ENCODE results near the gene MYRF.

MYRF gene

DNA sequence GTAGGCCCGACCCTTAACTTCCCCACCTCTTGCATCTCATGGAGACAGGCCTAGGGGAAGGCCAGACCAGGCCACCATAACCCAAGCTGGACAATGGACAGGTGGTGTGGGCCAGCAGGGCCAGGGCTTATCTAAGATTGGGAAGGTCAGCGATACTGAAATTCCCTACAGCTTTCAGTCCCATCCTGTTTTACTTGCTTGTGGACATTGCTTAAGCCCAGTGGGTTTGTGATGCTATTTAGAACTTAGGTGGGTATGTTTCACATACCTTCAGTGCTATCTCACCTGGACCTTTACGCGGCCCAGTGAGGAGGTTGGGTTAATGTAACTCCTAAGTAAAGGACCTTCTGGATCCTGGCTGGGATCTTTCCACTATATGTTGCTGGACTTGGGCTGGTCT lies 77.4 kb downstream of the MYRF start:
- Histone ChIP-seq H3K27ac (replicated peaks) (no peak overlapping the region), H3K27me3 (ENCODE audit: insufficient read depth, poor library complexity, severe bottlenecking) (peaks cover 36% of the 10 kb centered on the region), H3K4me3 (replicated peaks; ENCODE audit: insufficient read depth, low read length) (no peak overlapping the region)
- no peak for TF ChIP-seq POLR2AphosphoS5 (IDR thresholded peaks at IDR 0.05; ENCODE audit: low read depth)
- TF ChIP-seq GABPA (IDR thresholded peaks at IDR 0.05; ENCODE audit: low read depth) = no peak
- no peak for TF ChIP-seq SPI1 (IDR thresholded peaks at IDR 0.05; ENCODE audit: borderline replicate concordance, low read depth)
- TF ChIP-seq, protein P1, sequence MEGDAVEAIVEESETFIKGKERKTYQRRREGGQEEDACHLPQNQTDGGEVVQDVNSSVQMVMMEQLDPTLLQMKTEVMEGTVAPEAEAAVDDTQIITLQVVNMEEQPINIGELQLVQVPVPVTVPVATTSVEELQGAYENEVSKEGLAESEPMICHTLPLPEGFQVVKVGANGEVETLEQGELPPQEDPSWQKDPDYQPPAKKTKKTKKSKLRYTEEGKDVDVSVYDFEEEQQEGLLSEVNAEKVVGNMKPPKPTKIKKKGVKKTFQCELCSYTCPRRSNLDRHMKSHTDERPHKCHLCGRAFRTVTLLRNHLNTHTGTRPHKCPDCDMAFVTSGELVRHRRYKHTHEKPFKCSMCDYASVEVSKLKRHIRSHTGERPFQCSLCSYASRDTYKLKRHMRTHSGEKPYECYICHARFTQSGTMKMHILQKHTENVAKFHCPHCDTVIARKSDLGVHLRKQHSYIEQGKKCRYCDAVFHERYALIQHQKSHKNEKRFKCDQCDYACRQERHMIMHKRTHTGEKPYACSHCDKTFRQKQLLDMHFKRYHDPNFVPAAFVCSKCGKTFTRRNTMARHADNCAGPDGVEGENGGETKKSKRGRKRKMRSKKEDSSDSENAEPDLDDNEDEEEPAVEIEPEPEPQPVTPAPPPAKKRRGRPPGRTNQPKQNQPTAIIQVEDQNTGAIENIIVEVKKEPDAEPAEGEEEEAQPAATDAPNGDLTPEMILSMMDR (IDR thresholded peaks at IDR 0.05; ENCODE audit: insufficient read depth, low read length) = no peak
- TF ChIP-seq, protein P2, sequence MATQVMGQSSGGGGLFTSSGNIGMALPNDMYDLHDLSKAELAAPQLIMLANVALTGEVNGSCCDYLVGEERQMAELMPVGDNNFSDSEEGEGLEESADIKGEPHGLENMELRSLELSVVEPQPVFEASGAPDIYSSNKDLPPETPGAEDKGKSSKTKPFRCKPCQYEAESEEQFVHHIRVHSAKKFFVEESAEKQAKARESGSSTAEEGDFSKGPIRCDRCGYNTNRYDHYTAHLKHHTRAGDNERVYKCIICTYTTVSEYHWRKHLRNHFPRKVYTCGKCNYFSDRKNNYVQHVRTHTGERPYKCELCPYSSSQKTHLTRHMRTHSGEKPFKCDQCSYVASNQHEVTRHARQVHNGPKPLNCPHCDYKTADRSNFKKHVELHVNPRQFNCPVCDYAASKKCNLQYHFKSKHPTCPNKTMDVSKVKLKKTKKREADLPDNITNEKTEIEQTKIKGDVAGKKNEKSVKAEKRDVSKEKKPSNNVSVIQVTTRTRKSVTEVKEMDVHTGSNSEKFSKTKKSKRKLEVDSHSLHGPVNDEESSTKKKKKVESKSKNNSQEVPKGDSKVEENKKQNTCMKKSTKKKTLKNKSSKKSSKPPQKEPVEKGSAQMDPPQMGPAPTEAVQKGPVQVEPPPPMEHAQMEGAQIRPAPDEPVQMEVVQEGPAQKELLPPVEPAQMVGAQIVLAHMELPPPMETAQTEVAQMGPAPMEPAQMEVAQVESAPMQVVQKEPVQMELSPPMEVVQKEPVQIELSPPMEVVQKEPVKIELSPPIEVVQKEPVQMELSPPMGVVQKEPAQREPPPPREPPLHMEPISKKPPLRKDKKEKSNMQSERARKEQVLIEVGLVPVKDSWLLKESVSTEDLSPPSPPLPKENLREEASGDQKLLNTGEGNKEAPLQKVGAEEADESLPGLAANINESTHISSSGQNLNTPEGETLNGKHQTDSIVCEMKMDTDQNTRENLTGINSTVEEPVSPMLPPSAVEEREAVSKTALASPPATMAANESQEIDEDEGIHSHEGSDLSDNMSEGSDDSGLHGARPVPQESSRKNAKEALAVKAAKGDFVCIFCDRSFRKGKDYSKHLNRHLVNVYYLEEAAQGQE (IDR thresholded peaks at IDR 0.05; ENCODE audit: insufficient replicate concordance, low read depth) = no peak
- no peak for DNase-seq (ENCODE audit: low read depth in 1 of 2, low spot score in 1 of 2)

DNA sequence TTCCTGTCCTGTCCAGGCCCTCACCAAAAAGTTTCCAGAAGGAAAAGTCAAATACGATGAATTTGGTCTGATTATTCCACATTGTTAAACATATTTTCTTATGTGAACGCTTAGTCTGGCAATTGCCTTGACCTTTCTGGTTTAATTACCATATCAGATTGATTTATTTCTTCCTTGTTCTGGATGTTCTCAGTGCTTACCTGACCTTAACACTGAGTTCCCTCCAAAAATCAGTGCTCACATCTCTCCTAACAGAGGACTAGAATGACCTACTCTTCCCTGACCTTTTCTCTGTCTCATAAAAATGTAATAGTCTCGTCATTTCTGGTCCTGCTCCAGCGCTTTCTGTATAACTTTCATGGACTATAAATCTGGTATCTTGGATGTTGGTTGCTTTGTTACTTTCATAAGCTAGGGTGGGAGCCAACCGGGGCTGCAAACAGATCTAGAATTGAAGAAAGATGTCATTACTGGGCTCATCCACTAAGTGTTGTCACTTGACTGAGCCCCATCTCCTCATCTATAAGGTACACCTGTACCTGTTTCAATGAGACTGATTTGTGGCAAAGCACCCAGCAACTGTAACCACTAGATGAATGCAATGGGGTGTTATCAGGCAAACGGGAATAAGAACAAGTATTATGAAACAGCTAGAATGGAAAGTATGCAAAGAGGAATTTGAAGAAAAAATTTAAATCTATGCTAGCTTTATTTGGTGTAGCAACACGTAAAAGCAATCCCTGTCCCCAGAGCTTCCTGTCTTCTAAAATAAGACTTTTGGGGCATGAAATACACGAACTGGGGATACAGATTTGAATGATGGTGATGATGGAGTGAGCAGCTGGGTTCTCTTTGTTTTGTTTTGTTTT lies 78.0 kb downstream of the MYRF start:
- no peak overlapping the region for H3K27ac ChIP-seq (replicated peaks)
- no peak for DNase-seq (ENCODE audit: low read depth in 1 of 2, low spot score in 1 of 2)
- peaks cover 34% of the 10 kb centered on the region for H3K27me3 ChIP-seq (ENCODE audit: insufficient read depth, poor library complexity, severe bottlenecking)
- H3K4me3 ChIP-seq (replicated peaks; ENCODE audit: insufficient read depth, low read length) = no peak overlapping the region
- no peak for TF ChIP-seq GABPA (IDR thresholded peaks at IDR 0.05; ENCODE audit: low read depth)
- TF ChIP-seq SPI1 (IDR thresholded peaks at IDR 0.05; ENCODE audit: borderline replicate concordance, low read depth) = no peak
- no peak for TF ChIP-seq POLR2AphosphoS5 (IDR thresholded peaks at IDR 0.05; ENCODE audit: low read depth)
- TF ChIP-seq, protein P2 (IDR thresholded peaks at IDR 0.05; ENCODE audit: insufficient replicate concordance, low read depth) = no peak
- TF ChIP-seq, protein P1 (IDR thresholded peaks at IDR 0.05; ENCODE audit: insufficient read depth, low read length) = no peak

DNA sequence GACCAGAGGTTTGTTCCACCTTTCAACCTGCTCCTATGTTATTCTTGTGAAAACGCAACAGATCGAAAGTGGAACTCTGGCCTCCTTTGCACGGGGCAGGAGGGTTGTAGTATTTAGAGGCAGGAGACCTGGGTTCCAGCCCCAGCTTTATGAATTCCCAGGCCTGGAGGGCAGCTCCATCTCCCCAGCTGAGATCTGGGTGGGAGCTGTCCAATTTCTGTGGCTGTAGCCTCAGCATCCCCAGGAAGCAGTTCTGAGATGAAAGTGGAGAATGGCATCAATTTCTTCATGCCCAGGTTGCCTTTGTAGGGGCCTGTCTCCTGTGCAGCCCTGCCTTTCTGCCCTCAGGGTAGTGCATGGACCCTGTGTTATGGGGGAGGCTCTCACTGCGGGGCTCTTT lies 79.8 kb downstream of the MYRF start:
- Histone ChIP-seq H3K27me3 (ENCODE audit: insufficient read depth, poor library complexity, severe bottlenecking) (peaks cover 28% of the 10 kb centered on the region), H3K27ac (replicated peaks) (no peak overlapping the region), H3K4me3 (replicated peaks; ENCODE audit: insufficient read depth, low read length) (no peak overlapping the region)
- no peak for TF ChIP-seq GABPA (IDR thresholded peaks at IDR 0.05; ENCODE audit: low read depth)
- TF ChIP-seq, protein P2 (IDR thresholded peaks at IDR 0.05; ENCODE audit: insufficient replicate concordance, low read depth) = peak; percentile 80
- no peak for DNase-seq (ENCODE audit: low read depth in 1 of 2, low spot score in 1 of 2)

Data from HL-60 (cell line).